H1 (cell line): ENCODE measurements around the gene NPC1L1. TPM values are rescaled to one million over a fixed set of nuclear protein-coding genes. Genes with fewer than 3 reads are reported as not detected.

Source experiments
- CTCF ChIA-PET: fragments of 300-600 bp; sonication (Branson Sonifier 250); formaldehyde crosslinking; loops from one replicate; lab custom pipeline; 2021; ENCODE audit not compliant: partially characterized antibody; lab: Charles Lee
- POLR2A ChIA-PET: fragments of 300-600 bp; sonication (Branson Sonifier 250); formaldehyde crosslinking; loops from one replicate; lab custom pipeline; 2021; ENCODE audit warnings: inconsistent platforms; ENCODE audit not compliant: partially characterized antibody; lab: Charles Lee
- DNase-seq, 2 experiments: peaks; one replicate each; pipeline versions ENCODE4 v3.0.0 to v3.0.0-alpha.2; 2010 to 2022; ENCODE audit warnings: low spot score in 2 of 2, low read depth in 1 of 2, mixed read lengths in 1 of 2
- FAIRE-seq: peaks from 2 replicates; lab custom pipeline; 2011; peaks lifted over from hg19 to GRCh38; lab: Jason Lieb, UNC
- H2AFZ ChIP-seq: 2 replicates; pipeline ENCODE4 v1.8.1; 2012; ENCODE audit warnings: low read length, inconsistent platforms
- H2AK5ac ChIP-seq: 2 replicates; pipeline ENCODE4 v1.6.1; 2013; ENCODE audit warnings: low read depth, low read length
- H2BK120ac ChIP-seq: replicated peaks from 2 replicates; pipeline ENCODE3; 2013; ENCODE audit warnings: low read depth, low read length, inconsistent platforms
- H2BK12ac ChIP-seq: 2 replicates; pipeline ENCODE4 v1.6.1; 2013; ENCODE audit warnings: low read depth, low read length
- H2BK15ac ChIP-seq: 2 replicates; pipeline ENCODE4 v1.6.1; 2013; ENCODE audit warnings: low read length
- H2BK20ac ChIP-seq: 2 replicates; pipeline ENCODE4 v1.6.1; 2013; ENCODE audit warnings: low read length
- H2BK5ac ChIP-seq: 2 replicates; pipeline ENCODE4 v1.6.1; 2013; ENCODE audit warnings: low read depth, low read length
- H3K14ac ChIP-seq: 2 replicates; pipeline ENCODE4 v1.6.1; 2013; ENCODE audit warnings: inconsistent platforms; ENCODE audit not compliant: insufficient read length
- H3K18ac ChIP-seq: 2 replicates; pipeline ENCODE4 v1.6.1; 2013; ENCODE audit warnings: low read length; ENCODE audit errors: extremely low read depth
- H3K23ac ChIP-seq: 2 replicates; pipeline ENCODE4 v1.6.1; 2013; ENCODE audit warnings: inconsistent platforms; ENCODE audit not compliant: insufficient read length
- H3K23me2 ChIP-seq: 2 replicates; pipeline ENCODE4 v1.6.1; 2013; ENCODE audit warnings: low read depth, low read length
- H3K27ac ChIP-seq: 2 replicates; pipeline ENCODE4 v1.6.1; 2011; ENCODE audit warnings: low read depth, low read length, inconsistent platforms
- H3K27me3 ChIP-seq, 4 experiments: replicated peaks in 1 of 4; 1 replicate in 1 of 4; 2 replicates in 3 of 4; pipeline versions ENCODE4 v1.6.1 to v1.8.1; 2011 to 2013; ENCODE audit warnings: low read length in 3 of 4, mild to moderate bottlenecking in 3 of 4, inconsistent platforms in 2 of 4, mixed read lengths in 2 of 4, moderate library complexity in 1 of 4; ENCODE audit not compliant: control insufficient read depth in 3 of 4, insufficient read depth in 3 of 4; ENCODE audit errors: extremely low read depth in 1 of 4
- H3K36me3 ChIP-seq, 4 experiments: 2 replicates each; pipeline versions ENCODE4 v1.6.1 to v1.8.1; 2011 to 2013; ENCODE audit warnings: mild to moderate bottlenecking in 4 of 4, low read length in 3 of 4, moderate library complexity in 2 of 4, control low read depth in 1 of 4, inconsistent platforms in 1 of 4; ENCODE audit not compliant: insufficient read depth in 4 of 4, control insufficient read depth in 2 of 4
- H3K4ac ChIP-seq: replicated peaks from 2 replicates; pipeline ENCODE3; 2013; ENCODE audit warnings: low read length, low read depth, mixed read lengths, inconsistent platforms; ENCODE audit not compliant: insufficient read length
- H3K4me1 ChIP-seq, 4 experiments: replicated peaks in 1 of 4; 1 replicate in 1 of 4; 2 replicates in 3 of 4; pipeline versions ENCODE4 v1.6.1 to v1.8.1; 2011 to 2013; ENCODE audit warnings: low read length in 3 of 4, inconsistent platforms in 2 of 4, mixed read lengths in 1 of 4; ENCODE audit not compliant: insufficient read depth in 4 of 4, control insufficient read depth in 3 of 4
- H3K4me2 ChIP-seq, 2 experiments: 2 replicates each; pipeline versions ENCODE4 v1.6.1 to v1.8.1; 2011 to 2013; ENCODE audit warnings: low read depth in 2 of 2, low read length in 2 of 2, control low read depth in 1 of 2, inconsistent platforms in 1 of 2, mild to moderate bottlenecking in 1 of 2; ENCODE audit not compliant: insufficient read depth in 1 of 2
- H3K4me3 ChIP-seq, 4 experiments: fragments of 200-600, 300-600 bp in 1 of 4; sonication (generic), shearing (Covaris generic), sonication (Bioruptor Twin) in 1 of 4; 2 replicates each; pipeline versions ENCODE4 v1.5.1 to v1.8.1; 2011 to 2016; ENCODE audit warnings: low read length in 4 of 4, low read depth in 3 of 4, control low read depth in 2 of 4, inconsistent platforms in 2 of 4, mild to moderate bottlenecking in 2 of 4, mixed read lengths in 1 of 4, moderate library complexity in 1 of 4; ENCODE audit not compliant: insufficient read depth in 2 of 4; ENCODE audit errors: extremely low read depth in 1 of 4
- H3K56ac ChIP-seq: replicated peaks from 2 replicates; pipeline ENCODE3; 2013; ENCODE audit warnings: low read depth, mild to moderate bottlenecking, mixed read lengths, low read length, inconsistent platforms; ENCODE audit not compliant: insufficient read length
- H3K79me1 ChIP-seq: 2 replicates; pipeline ENCODE4 v1.6.1; 2013; ENCODE audit warnings: low read depth, low read length, control low read depth
- H3K79me2 ChIP-seq, 2 experiments: 2 replicates each; pipeline versions ENCODE4 v1.6.1 to v1.8.1; 2012 to 2013; ENCODE audit warnings: low read length in 2 of 2, mild to moderate bottlenecking in 2 of 2, inconsistent platforms in 1 of 2; ENCODE audit not compliant: insufficient read depth in 2 of 2, control insufficient read depth in 1 of 2
- H3K9ac ChIP-seq, 4 experiments: replicated peaks in 1 of 4; 1 replicate in 1 of 4; 2 replicates in 3 of 4; pipeline versions ENCODE4 v1.6.1 to v1.8.1; 2011 to 2013; ENCODE audit warnings: low read depth in 3 of 4, low read length in 3 of 4, control low read depth in 2 of 4, mild to moderate bottlenecking in 2 of 4, moderate library complexity in 2 of 4, inconsistent platforms in 1 of 4; ENCODE audit errors: extremely low read depth in 1 of 4
- H3K9me3 ChIP-seq, 2 experiments: 2 replicates each; pipeline versions ENCODE4 v1.6.1 to v1.8.1; 2012 to 2013; ENCODE audit warnings: mild to moderate bottlenecking in 2 of 2, moderate library complexity in 2 of 2, control low read depth in 1 of 2, inconsistent platforms in 1 of 2, low read depth in 1 of 2, low read length in 1 of 2, mixed read lengths in 1 of 2; ENCODE audit not compliant: insufficient read depth in 2 of 2
- H4K20me1 ChIP-seq, 2 experiments: replicated peaks in 1 of 2; 2 replicates each; pipeline versions ENCODE3 to v1.8.1; 2011 to 2013; ENCODE audit warnings: inconsistent platforms in 2 of 2, low read length in 2 of 2, mild to moderate bottlenecking in 1 of 2; ENCODE audit not compliant: insufficient read depth in 2 of 2, control insufficient read depth in 1 of 2
- H4K5ac ChIP-seq: 2 replicates; pipeline ENCODE4 v1.6.1; 2013; ENCODE audit warnings: low read length, low read depth, mixed read lengths, inconsistent platforms; ENCODE audit not compliant: insufficient read length
- H4K8ac ChIP-seq: 2 replicates; pipeline ENCODE4 v1.8.0; 2013; ENCODE audit warnings: mild to moderate bottlenecking, moderate library complexity, low read length, inconsistent platforms; ENCODE audit not compliant: insufficient read depth; ENCODE audit errors: extremely low read depth
- H4K91ac ChIP-seq: replicated peaks from 2 replicates; pipeline ENCODE3; 2013; ENCODE audit warnings: low read length, mixed read lengths, inconsistent platforms; ENCODE audit not compliant: insufficient read length
- ASH2L ChIP-seq: fragments of 200-600, 300-600 bp; sonication (generic); IDR thresholded peaks from one replicate; pipeline ENCODE4 v1.7.1; 2017; ENCODE audit warnings: low read length
- CBX8 ChIP-seq: fragments of 300-800, 300-1000 bp; sonication (generic); IDR thresholded peaks from 2 replicates; pipeline ENCODE4 v1.7.1; 2016; ENCODE audit warnings: low read depth, low read length, borderline replicate concordance
- CHD2 ChIP-seq: IDR thresholded peaks from 2 replicates; pipeline ENCODE4 v1.6.1; 2012; ENCODE audit warnings: low read length, improper control_type of control experiment
- EP300 ChIP-seq, 2 experiments: IDR thresholded peaks; 1 replicate in 1 of 2; 2 replicates in 1 of 2; pipeline ENCODE4 v1.6.1; 2011 to 2012; ENCODE audit warnings: low read depth in 2 of 2, low read length in 2 of 2, mild to moderate bottlenecking in 2 of 2, borderline replicate concordance in 1 of 2, inconsistent platforms in 1 of 2, moderate library complexity in 1 of 2
- JUND ChIP-seq: IDR thresholded peaks from 2 replicates; pipeline ENCODE4 v1.6.1; 2011; ENCODE audit warnings: mild to moderate bottlenecking, improper control_type of control experiment, low read length
- POU5F1 ChIP-seq: IDR thresholded peaks from 2 replicates; pipeline ENCODE4 v1.6.1; 2011; ENCODE audit warnings: low read depth, mild to moderate bottlenecking, low read length, moderate library complexity
- RAD21 ChIP-seq, 2 experiments: IDR thresholded peaks in 1 of 2; conservative IDR thresholded peaks in 1 of 2; 2 replicates each; pipeline ENCODE4 v1.6.1; 2011; ENCODE audit warnings: low read depth in 2 of 2, low read length in 2 of 2, improper control_type of control experiment in 1 of 2, inconsistent platforms in 1 of 2, mild to moderate bottlenecking in 1 of 2, moderate library complexity in 1 of 2
- RFX5 ChIP-seq: IDR thresholded peaks from 2 replicates; pipeline ENCODE4 v1.6.1; 2011; ENCODE audit warnings: low read depth, low read length, improper control_type of control experiment, borderline replicate concordance
- SP1 ChIP-seq: IDR thresholded peaks from 2 replicates; pipeline ENCODE4 v1.6.1; 2011; ENCODE audit warnings: low read depth, low read length
- SP4 ChIP-seq: IDR thresholded peaks from 2 replicates; pipeline ENCODE4 v1.6.1; 2012; ENCODE audit warnings: low read length, inconsistent platforms
- TCF12 ChIP-seq: IDR thresholded peaks from 2 replicates; pipeline ENCODE4 v1.6.1; 2011; ENCODE audit warnings: low read depth, mild to moderate bottlenecking, low read length
- USF2 ChIP-seq: IDR thresholded peaks from 2 replicates; pipeline ENCODE4 v1.6.1; 2011; ENCODE audit warnings: low read length, improper control_type of control experiment
- WGBS, 2 experiments: shearing (Covaris generic) in 1 of 2; methylation state at CpG; one replicate each; pipeline versions ENCODE4 v1.1.6 to v1.1.7; 2013 to 2015; ENCODE audit warnings: low lambda C conversion rate in 2 of 2, mixed read lengths in 2 of 2, inconsistent platforms in 1 of 2, low coverage in 1 of 2, missing lambda C conversion rate in 1 of 2; ENCODE audit not compliant: insufficient replicate concordance in 2 of 2, insufficient coverage in 1 of 2, insufficient read length in 1 of 2; ENCODE audit errors: extremely low coverage in 1 of 2, missing lambda C conversion rate in 1 of 2; 5-methylcytosine and 5-hydroxymethylcytosine counted together
- polyA plus RNA-seq, 7 experiments: library from polyadenylated mRNA; depleted of rRNA in 3 of 7; stranded (reverse) in 5 of 7; unstranded in 2 of 7; fragments of >200 nt in 5 of 7; fragments of 200-250 nt in 2 of 7; gene quantifications; 1 replicate in 5 of 7; 2 replicates in 1 of 7; 4 replicates in 1 of 7; pipeline versions ENCODE4 v1.2.1 to v1.2.3, GENCODE V29; 2011 to 2013; ENCODE audit warnings: missing spikeins in 2 of 7, mixed read lengths in 2 of 7
- total RNA-seq: library from RNA; stranded (reverse); fragmentation: NEBNext Ultra II Directional; extraction: Animal tissue kit (Norgen Biotek cat#: 25700); gene quantifications from 2 replicates; pipeline ENCODE4 v1.2.1, GENCODE V29; 2021

Gene NPC1L1
- total and polyA plus RNA-seq, 2 of the 8 experiments (the other 6 are each of a cell fraction or from before 2014, with no cell fraction given) = 0.06 to 0.21 TPM

DNA sequence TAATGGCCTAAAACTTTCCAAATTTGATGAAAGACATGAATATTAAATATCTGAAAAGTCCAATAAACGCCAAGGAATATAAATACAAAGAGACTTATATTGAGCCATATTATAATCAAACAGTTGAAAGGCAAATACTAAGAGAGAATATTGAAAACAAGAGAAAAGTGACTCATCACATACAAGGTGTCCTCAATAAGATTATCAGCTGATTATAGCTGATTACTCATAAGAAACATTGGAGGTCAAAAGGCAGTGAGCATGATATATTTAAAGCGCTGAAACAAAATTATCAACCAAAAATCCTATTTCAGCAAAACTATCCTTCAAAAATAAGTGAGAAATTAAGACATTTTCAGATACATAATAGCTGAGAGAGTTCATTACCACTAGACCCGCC, 7.8 kb upstream of the NPC1L1 start:
- Histone ChIP-seq H3K14ac (no peak overlapping the region), H2AFZ (no peak overlapping the region), H3K4ac (no peak overlapping the region), H2BK12ac (no peak overlapping the region), H3K79me2 (no peaks in the 10 kb centered on the region), H3K4me2 (no peak overlapping the region), H2BK15ac (no peak overlapping the region), H2BK5ac (no peak overlapping the region), H3K23me2 (no peaks in the 10 kb centered on the region), H3K4me1 (no peaks in the 10 kb centered on the region), H2BK20ac (no peak overlapping the region), H4K91ac (no peak overlapping the region), H4K8ac (no peak overlapping the region), H3K27ac (no peak overlapping the region), H3K9ac (no peak overlapping the region), H3K36me3 (no peaks in the 10 kb centered on the region), H3K4me3 (no peak overlapping the region), H4K20me1 (no peaks in the 10 kb centered on the region), H2BK120ac (no peak overlapping the region), H3K9me3 (no peaks in the 10 kb centered on the region), H4K5ac (no peak overlapping the region), H3K79me1 (no peaks in the 10 kb centered on the region), H2AK5ac (no peak overlapping the region), H3K27me3 (no peaks in the 10 kb centered on the region), H3K56ac (no peak overlapping the region), H3K18ac (no peak overlapping the region), H3K23ac (no peak overlapping the region)
- WGBS, 2 experiments = 90% methylated on average over 3 of the region's 3 CpGs; no CpG with 5 or more reads in 1 of the 2 experiments
- ChIA-PET CTCF (interaction anchor here (0.9 to 8.9 kb wide), 3 partner anchors 12 to 34 kb away, joined by 3 to 56 read pairs (median 4); no protein-coding TSS in a partner anchor), POLR2A (interaction anchor here (0.9 to 3.0 kb wide), 3 partner anchors 12 to 19 kb away, joined by 3 to 12 read pairs (median 3); no protein-coding TSS in a partner anchor)
- FAIRE-seq (no peak), DNase-seq (no peak)
- TF ChIP-seq RAD21 (IDR thresholded peaks at IDR 0.05 in 1 of 2, conservative IDR thresholded peaks at IDR 0.05 in 1 of 2; ENCODE audit: low read depth in 2 of 2, low read length in 2 of 2) = no peak
- no peak for TF ChIP-seq USF2
- TF ChIP-seq EP300 (IDR thresholded peaks at IDR 0.05; ENCODE audit: borderline replicate concordance in 1 of 2, low read depth in 2 of 2, low read length in 2 of 2) = no peak
- TF ChIP-seq TCF12 = no peak
- TF ChIP-seq SP4 = no peak
- TF ChIP-seq RFX5 = no peak
- TF ChIP-seq JUND = no peak
- no peak for TF ChIP-seq CBX8
- TF ChIP-seq SP1 = no peak
- TF ChIP-seq ASH2L = no peak
- TF ChIP-seq POU5F1 = no peak
- TF ChIP-seq CHD2 = no peak
